SJCRH30 (cell line): ENCODE data around the gene IRAK1BP1. TPM values are rescaled to one million over a fixed set of nuclear protein-coding genes. Genes with fewer than 3 reads are reported as not detected.
A peak's percentile ranks its signal among the peaks of the same experiment; 100 is the strongest.
"Not testable (repeated sequence)": the region's sequence is repeated elsewhere in the genome, so short reads cannot be mapped to it uniquely, and the experiment has no call there.

Experiments
- DNase-seq, 2 experiments: peaks; one replicate each; pipeline ENCODE4 v3.0.0-alpha.2; 2015 to 2020
- H3K27ac ChIP-seq: fragments of 250-450 bp; sonication (Bioruptor Pico); 2 replicates; pipeline ENCODE4 v1.5.1; 2020; ENCODE audit warnings: mild to moderate bottlenecking, moderate library complexity
- H3K27me3 ChIP-seq: fragments of 250-450 bp; sonication (Bioruptor Pico); 2 replicates; pipeline ENCODE4 v1.5.1; 2020; ENCODE audit warnings: mild to moderate bottlenecking, moderate library complexity
- H3K36me3 ChIP-seq: fragments of 250-450 bp; sonication (Bioruptor Pico); 2 replicates; pipeline ENCODE4 v1.5.1; 2020; ENCODE audit warnings: mild to moderate bottlenecking, moderate library complexity
- H3K4me1 ChIP-seq: fragments of 250-450 bp; sonication (Bioruptor Pico); 2 replicates; pipeline ENCODE4 v1.5.1; 2020; ENCODE audit warnings: mild to moderate bottlenecking, moderate library complexity
- H3K4me3 ChIP-seq: fragments of 250-450 bp; sonication (Bioruptor Pico); 2 replicates; pipeline ENCODE4 v1.5.1; 2020; ENCODE audit warnings: mild to moderate bottlenecking, moderate library complexity
- H3K9me3 ChIP-seq: fragments of 250-450 bp; sonication (Bioruptor Pico); replicated peaks from 2 replicates; pipeline ENCODE4 v1.5.1; 2020; ENCODE audit warnings: mild to moderate bottlenecking, moderate library complexity
- total RNA-seq: library from RNA; depleted of rRNA; stranded (reverse); fragments of >200 nt; shearing (Covaris generic); gene quantifications from 2 replicates; pipeline ENCODE4 v1.2.3, GENCODE V29; 2014; rRNA removed

IRAK1BP1 gene
- total RNA-seq, 1 experiment from 2014 or later = 5.4 TPM

GRCh38 chr6:78916411-78916810 lies 49.1 kb downstream of the IRAK1BP1 start:
- H3K27ac ChIP-seq = no peak overlapping the region
- no peak for DNase-seq
- no peaks in the 10 kb centered on the region for H3K27me3 ChIP-seq
- H3K9me3 ChIP-seq = no peaks in the 10 kb centered on the region
- H3K4me1 ChIP-seq = no peaks in the 10 kb centered on the region
- H3K36me3 ChIP-seq = no peaks in the 10 kb centered on the region
- no peak overlapping the region for H3K4me3 ChIP-seq

- no peaks in the 10 kb centered on the region for H3K9me3 ChIP-seq
- no peaks in the 10 kb centered on the region for H3K27me3 ChIP-seq
- H3K4me1 ChIP-seq = no peaks in the 10 kb centered on the region
- no peak overlapping the region for H3K27ac ChIP-seq
- H3K4me3 ChIP-seq = no peak overlapping the region
- no peaks in the 10 kb centered on the region for H3K36me3 ChIP-seq
- no peak for DNase-seq
Measured at GRCh38 chr6:78917788-78918187, 50.4 kb downstream of the IRAK1BP1 start.

DNA sequence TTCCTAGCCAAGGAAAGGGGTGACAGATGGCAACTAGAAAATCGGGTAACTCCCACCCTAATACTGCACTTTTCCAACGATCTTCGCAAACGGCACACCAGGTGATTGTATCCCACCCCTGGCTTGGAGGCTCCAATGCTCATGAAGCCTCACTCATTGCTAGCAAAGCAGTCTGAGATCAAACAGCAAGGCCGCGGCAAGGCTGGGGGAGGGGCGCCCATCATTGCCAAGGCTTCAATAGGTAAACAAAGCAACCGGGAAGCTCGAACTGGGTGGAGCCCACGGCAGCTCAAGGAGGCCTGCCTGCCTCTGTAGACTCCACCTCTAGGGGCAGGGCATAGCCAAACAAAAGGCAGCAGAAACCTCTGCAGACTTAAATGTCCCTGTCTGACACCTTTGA lies 53.8 kb downstream of the IRAK1BP1 start:
- DNase-seq, H3K4me1 ChIP-seq, H3K4me3 ChIP-seq, H3K27me3 ChIP-seq, H3K9me3 ChIP-seq, H3K36me3 ChIP-seq, H3K27ac ChIP-seq: not testable (repeated sequence)

GRCh38 chr6:78925317-78925716 lies 58.0 kb downstream of the IRAK1BP1 start:
- no peaks in the 10 kb centered on the region for H3K4me1 ChIP-seq
- H3K9me3 ChIP-seq = no peaks in the 10 kb centered on the region
- no peaks in the 10 kb centered on the region for H3K36me3 ChIP-seq
- DNase-seq = no peak
- no peaks in the 10 kb centered on the region for H3K27me3 ChIP-seq
- H3K27ac ChIP-seq = no peak overlapping the region
- no peak overlapping the region for H3K4me3 ChIP-seq

GRCh38 chr6:78935553-78935952 lies 68.2 kb downstream of the IRAK1BP1 start:
- Histone ChIP-seq H3K27me3 (no peaks in the 10 kb centered on the region), H3K9me3 (no peaks in the 10 kb centered on the region)
- DNase-seq = no peak

DNA sequence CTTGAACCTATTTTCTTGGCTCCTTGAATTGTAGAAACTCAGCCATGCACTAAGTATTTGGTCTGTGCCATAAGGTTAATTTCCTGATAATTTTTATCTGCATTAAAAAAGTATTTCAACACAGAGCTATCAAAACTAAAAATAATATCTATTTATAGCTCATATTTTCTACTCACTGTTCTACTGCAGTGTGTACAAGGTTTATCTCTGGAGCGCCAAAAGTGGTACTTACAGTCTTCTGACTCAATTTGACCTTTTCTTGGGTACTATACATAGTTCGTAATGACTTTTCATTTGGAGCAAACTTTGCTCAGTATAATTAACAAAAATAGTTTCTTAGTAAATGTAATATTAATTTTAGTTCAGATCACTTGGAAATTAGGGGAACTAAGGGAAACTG lies 69.2 kb downstream of the IRAK1BP1 start:
- no peaks in the 10 kb centered on the region for H3K9me3 ChIP-seq
- H3K36me3 ChIP-seq = peaks cover 38% of the 10 kb centered on the region
- no peaks in the 10 kb centered on the region for H3K4me1 ChIP-seq
- H3K4me3 ChIP-seq = no peak overlapping the region
- no peak overlapping the region for H3K27ac ChIP-seq
- no peak for DNase-seq
- no peaks in the 10 kb centered on the region for H3K27me3 ChIP-seq

More at GRCh38 chr6:78935553-78935952, 68.2 kb downstream of the IRAK1BP1 start:
- Histone ChIP-seq H3K4me3 (no peak overlapping the region), H3K27ac (no peak overlapping the region), H3K36me3 (peaks cover 29% of the 10 kb centered on the region), H3K4me1 (no peaks in the 10 kb centered on the region)

DNA sequence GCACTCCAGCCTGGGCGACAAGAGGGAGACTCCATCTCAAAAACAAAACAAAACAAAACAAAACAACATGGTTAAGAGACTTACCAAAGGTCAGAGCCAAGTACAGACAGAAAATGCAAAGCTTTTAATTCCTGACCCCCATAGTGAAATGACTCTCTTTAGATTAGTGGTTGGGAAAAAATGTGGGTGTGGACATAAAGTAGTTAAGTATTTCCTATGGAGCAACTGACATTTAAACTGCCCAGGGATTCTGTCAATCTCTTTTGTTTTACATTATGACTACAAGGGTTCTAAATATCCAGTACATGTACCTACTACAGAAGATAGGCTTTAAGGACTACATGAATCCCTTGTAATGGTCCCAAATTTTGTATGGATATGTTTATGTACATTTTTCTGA lies 75.1 kb downstream of the IRAK1BP1 start:
- H3K36me3 ChIP-seq = peaks cover 91% of the 10 kb centered on the region

DNA sequence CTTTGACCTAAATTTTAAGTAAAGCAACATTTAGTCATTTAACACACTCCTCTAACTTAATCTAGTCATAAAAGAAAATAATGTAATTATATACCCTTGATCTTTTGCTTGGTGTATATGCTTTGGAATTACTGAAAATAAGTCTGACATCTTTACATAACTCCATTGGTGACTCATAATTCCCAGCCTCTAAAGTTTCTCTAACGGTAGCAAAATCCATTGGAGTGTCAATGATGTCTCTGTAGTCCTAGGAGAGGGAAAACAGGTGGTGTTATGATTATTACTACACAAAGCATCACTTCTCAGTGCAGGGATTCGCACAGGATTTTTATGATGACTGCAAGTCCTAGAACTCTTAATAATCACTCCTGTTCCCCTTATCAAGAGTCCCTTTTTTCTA lies 80.2 kb downstream of the IRAK1BP1 start:
- Histone ChIP-seq H3K4me1 (peaks cover 4% of the 10 kb centered on the region; the same call in 1 of the 2 replicates), H3K9me3 (no peaks in the 10 kb centered on the region), H3K27me3 (no peaks in the 10 kb centered on the region), H3K36me3 (peaks cover 97% of the 10 kb centered on the region), H3K4me3 (no peak overlapping the region), H3K27ac (no peak overlapping the region)
- DNase-seq = peak in 1 of 2 experiments; percentile 42

More for the DNA sequence above, 75.1 kb downstream of the IRAK1BP1 start:
- Histone ChIP-seq H3K27me3 (no peaks in the 10 kb centered on the region), H3K4me1 (peaks cover 4% of the 10 kb centered on the region; the same call in 1 of the 2 replicates), H3K27ac (no peak overlapping the region), H3K4me3 (no peak overlapping the region), H3K9me3 (no peaks in the 10 kb centered on the region)
- DNase-seq = no peak

GRCh38 chr6:78947962-78948361 lies 80.6 kb downstream of the IRAK1BP1 start:
- Histone ChIP-seq H3K27ac (no peak overlapping the region), H3K9me3 (no peaks in the 10 kb centered on the region), H3K4me1 (peaks cover 4% of the 10 kb centered on the region; the same call in 1 of the 2 replicates), H3K4me3 (no peak overlapping the region), H3K27me3 (no peaks in the 10 kb centered on the region), H3K36me3 (peaks cover 97% of the 10 kb centered on the region)
- DNase-seq = no peak

DNA sequence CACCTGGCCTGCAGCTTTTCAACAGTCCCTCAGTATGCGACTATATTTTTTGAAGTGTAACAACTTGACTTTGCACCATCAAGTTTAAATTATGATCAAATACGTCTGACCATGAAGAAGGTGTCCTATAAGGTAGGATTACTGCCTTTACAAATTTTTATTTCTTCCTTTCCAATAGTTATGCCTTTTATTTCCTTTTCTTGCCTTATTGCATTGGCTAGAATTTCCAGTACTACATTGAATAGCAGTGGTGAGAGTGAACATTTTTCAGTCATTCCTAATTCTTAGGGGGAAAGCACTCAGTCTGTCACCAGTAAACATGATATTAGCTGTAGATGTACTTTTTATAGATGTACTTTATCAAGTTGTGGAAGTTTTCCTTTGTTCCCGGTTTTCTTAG lies 81.4 kb downstream of the IRAK1BP1 start:
- no peak overlapping the region for H3K4me3 ChIP-seq
- no peaks in the 10 kb centered on the region for H3K4me1 ChIP-seq
- H3K9me3 ChIP-seq = no peaks in the 10 kb centered on the region
- H3K36me3 ChIP-seq = peaks cover 98% of the 10 kb centered on the region
- H3K27ac ChIP-seq = no peak overlapping the region
- no peaks in the 10 kb centered on the region for H3K27me3 ChIP-seq
- no peak for DNase-seq

- Histone ChIP-seq H3K27ac (no peak overlapping the region), H3K27me3 (no peaks in the 10 kb centered on the region), H3K4me1 (no peaks in the 10 kb centered on the region), H3K4me3 (no peak overlapping the region), H3K9me3 (no peaks in the 10 kb centered on the region), H3K36me3 (peaks cover 94% of the 10 kb centered on the region)
- DNase-seq = no peak
Measured at GRCh38 chr6:78952362-78952761, 85.0 kb downstream of the IRAK1BP1 start.

Other genes with a start within 250 kb of the IRAK1BP1 start
- gene PHIP, start 210.7 kb downstream of the IRAK1BP1 start, total RNA-seq = 41.7 and 51.3 TPM in 2 replicates